A549 (cell line): ENCODE results near the gene SHISAL1.

Experiments used
- CHD4 ChIP-seq: fragments of 200-600 bp; sonication (generic); IDR thresholded peaks from 2 replicates; pipeline ENCODE4 v1.6.1; 2016; ENCODE audit warnings: antibody characterized with exemption, mild to moderate bottlenecking, borderline replicate concordance
- MAX ChIP-seq: IDR thresholded peaks from 2 replicates; pipeline ENCODE4 v1.6.1; 2012
- RCOR1 ChIP-seq: fragments of 150-350 bp; IDR thresholded peaks from 2 replicates; pipeline ENCODE4 v1.6.1; 2014; ENCODE audit warnings: antibody characterized with exemption, low read length, low read depth
- REST ChIP-seq: fragments of 200-600 bp; sonication (generic); IDR thresholded peaks from 2 replicates; pipeline ENCODE4 v1.6.1; 2016; ENCODE audit warnings: antibody characterized with exemption, mild to moderate bottlenecking, moderate library complexity
- USF2 ChIP-seq: fragments of 450-650 bp; IDR thresholded peaks from 2 replicates; pipeline ENCODE4 v1.6.1; 2014; ENCODE audit warnings: antibody characterized with exemption
- TF ChIP-seq, protein P1 (sequence below): fragments of >200 bp; sonication (Bioruptor Twin); formaldehyde crosslinking; IDR thresholded peaks from 3 replicates; pipeline ENCODE4 v1.5.1; 2016

GRCh38 chr22:44215287-44215686 lies 97.5 kb downstream of the SHISAL1 start:
- TF ChIP-seq, protein P1, sequence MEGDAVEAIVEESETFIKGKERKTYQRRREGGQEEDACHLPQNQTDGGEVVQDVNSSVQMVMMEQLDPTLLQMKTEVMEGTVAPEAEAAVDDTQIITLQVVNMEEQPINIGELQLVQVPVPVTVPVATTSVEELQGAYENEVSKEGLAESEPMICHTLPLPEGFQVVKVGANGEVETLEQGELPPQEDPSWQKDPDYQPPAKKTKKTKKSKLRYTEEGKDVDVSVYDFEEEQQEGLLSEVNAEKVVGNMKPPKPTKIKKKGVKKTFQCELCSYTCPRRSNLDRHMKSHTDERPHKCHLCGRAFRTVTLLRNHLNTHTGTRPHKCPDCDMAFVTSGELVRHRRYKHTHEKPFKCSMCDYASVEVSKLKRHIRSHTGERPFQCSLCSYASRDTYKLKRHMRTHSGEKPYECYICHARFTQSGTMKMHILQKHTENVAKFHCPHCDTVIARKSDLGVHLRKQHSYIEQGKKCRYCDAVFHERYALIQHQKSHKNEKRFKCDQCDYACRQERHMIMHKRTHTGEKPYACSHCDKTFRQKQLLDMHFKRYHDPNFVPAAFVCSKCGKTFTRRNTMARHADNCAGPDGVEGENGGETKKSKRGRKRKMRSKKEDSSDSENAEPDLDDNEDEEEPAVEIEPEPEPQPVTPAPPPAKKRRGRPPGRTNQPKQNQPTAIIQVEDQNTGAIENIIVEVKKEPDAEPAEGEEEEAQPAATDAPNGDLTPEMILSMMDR: no peak
- TF ChIP-seq REST (no peak), CHD4 (no peak), MAX (no peak), USF2 (no peak), RCOR1 (no peak)
